Transverse colon (tissue), 4 donors: Measurements from ENCODE around the gene BICD1. TPM values are rescaled to one million over a fixed set of nuclear protein-coding genes. Genes with fewer than 3 reads are reported as not detected.

ENCODE experiments used
- DNase-seq: peaks from one replicate; pipeline ENCODE4 v3.0.0-alpha.2; 2019
- H3K27ac ChIP-seq, 4 donors: fragments of 200-600 bp; sonication (generic); 2 replicates each; pipeline ENCODE4 v1.5.1; 2016 to 2018; ENCODE audit warnings: inconsistent platforms in 4 of 4
- H3K27me3 ChIP-seq: fragments of 200-600 bp; sonication (generic); 2 replicates; pipeline ENCODE4 v1.5.1; 2017; ENCODE audit warnings: inconsistent platforms
- H3K36me3 ChIP-seq, 4 donors: fragments of 200-600 bp; sonication (generic); 2 replicates each; pipeline ENCODE4 v1.5.1; 2017 to 2019; ENCODE audit warnings: inconsistent platforms in 4 of 4
- H3K4me1 ChIP-seq, 4 donors: fragments of 200-600 bp; sonication (generic); 2 replicates each; pipeline ENCODE4 v1.5.1; 2017 to 2020; ENCODE audit warnings: inconsistent platforms in 4 of 4
- H3K4me3 ChIP-seq, 4 donors: fragments of 200-600 bp; sonication (generic); 1 replicate in 1 of 4; 2 replicates in 3 of 4; pipeline versions ENCODE4 v1.5.1 to v1.6.1; 2017 to 2019; ENCODE audit warnings: inconsistent platforms in 4 of 4
- H3K9me3 ChIP-seq, 2 donors: fragments of 200-600 bp; sonication (generic); 2 replicates each; pipeline ENCODE4 v1.5.1; 2017 to 2019; ENCODE audit warnings: inconsistent platforms in 2 of 2
- CTCF ChIP-seq, 5 experiments: fragments of 200-600 bp in 3 of 5; fragments of 450-650 bp in 2 of 5; sonication (generic) in 3 of 5; IDR thresholded peaks; 1 replicate in 2 of 5; 2 replicates in 3 of 5; pipeline ENCODE4 v1.5.1; 2016 to 2017; ENCODE audit warnings: antibody characterized with exemption in 5 of 5, inconsistent platforms in 3 of 5, mild to moderate bottlenecking in 2 of 5, moderate library complexity in 1 of 5
- EP300 ChIP-seq: sonication (generic); formaldehyde crosslinking; IDR thresholded peaks from one replicate; pipeline ENCODE4 v1.6.1; 2017; ENCODE audit warnings: antibody characterized with exemption, low read depth
- POLR2A ChIP-seq: fragments of 450-650 bp; IDR thresholded peaks from one replicate; pipeline ENCODE4 v1.6.1; 2016; ENCODE audit warnings: antibody characterized with exemption, mild to moderate bottlenecking, moderate library complexity
- POLR2AphosphoS5 ChIP-seq, 3 donors: sonication (generic); formaldehyde crosslinking; IDR thresholded peaks; one replicate each; pipeline ENCODE4 v1.6.1; 2016; ENCODE audit warnings: antibody characterized with exemption in 3 of 3
- WGBS, 2 donors: methylation state at CpG; one replicate each; pipeline ENCODE4 v1.1.5; 2018; ENCODE audit warnings: low coverage in 1 of 2; 5-methylcytosine and 5-hydroxymethylcytosine counted together
- in situ Hi-C, 4 donors: fragments of 200-750 bp; cut with MboI; loops; one replicate each; pipeline versions ENCODE4 v1.15.0 to v1.15.1; 2017; ENCODE audit warnings: low sequenced_read_pairs in 3 of 4, low pct_ligation_motif_present in 1 of 4, low pct_unique_long_range_greater_than_20kb in 1 of 4
- intact Hi-C: fragments of 100-400 bp; cut with DNase I; formaldehyde crosslinking; loops from one replicate; pipeline ENCODE4 v1.15.1; 2023; ENCODE audit warnings: low total_unique reads
- total RNA-seq, 4 donors: library from RNA; depleted of rRNA; stranded (reverse); fragments of >200 nt; gene quantifications; one replicate each; pipeline ENCODE4 v1.1.0, GENCODE V29; 2016

BICD1 gene
- total RNA-seq, 4 donors from 2014 or later: 0.75 to 27.7 (median 5.2) TPM

- Histone ChIP-seq H3K27ac (no peak overlapping the region), H3K36me3 (no peaks in the 10 kb centered on the region), H3K9me3 (no peaks in the 10 kb centered on the region), H3K27me3 (no peaks in the 10 kb centered on the region), H3K4me3 (no peak overlapping the region), H3K4me1 (peaks cover 0 to 21% (median 5%) of the 10 kb centered on the region in 4 donors)
- no peak for DNase-seq
- in situ Hi-C loops (no loop called here), intact Hi-C loops (no loop called here)
- WGBS, 2 donors: 83 to 97% methylated on average over 2 of the region's 2 CpGs
- no peak for TF ChIP-seq CTCF (IDR thresholded peaks at IDR 0.05)
- TF ChIP-seq POLR2AphosphoS5 (IDR thresholded peaks at IDR 0.05): no peak
- no peak for TF ChIP-seq EP300
- no peak for TF ChIP-seq POLR2A
Observed at GRCh38 chr12:32277774-32278173, 171.1 kb downstream of the BICD1 start.

- no peaks in the 10 kb centered on the region for H3K27me3 ChIP-seq
- H3K4me1 ChIP-seq: peaks cover 0 to 10% (median 3%) of the 10 kb centered on the region in 4 donors
- in situ Hi-C loops (no loop called here), intact Hi-C loops (no loop called here)
- no peak for TF ChIP-seq POLR2A
- no peak for TF ChIP-seq POLR2AphosphoS5 (IDR thresholded peaks at IDR 0.05)
- TF ChIP-seq EP300: no peak
- no peak for TF ChIP-seq CTCF (IDR thresholded peaks at IDR 0.05)
- H3K9me3 ChIP-seq: no peaks in the 10 kb centered on the region
- no peak for DNase-seq
- H3K36me3 ChIP-seq: no peaks in the 10 kb centered on the region
- no peak overlapping the region for H3K4me3 ChIP-seq
- WGBS, 2 donors: 39 to 45% methylated on average over 2 to 3 of the region's 3 CpGs
- no peak overlapping the region for H3K27ac ChIP-seq
Observed at GRCh38 chr12:32281098-32281497, 174.5 kb downstream of the BICD1 start.

GRCh38 chr12:32284561-32284960 is 177.9 kb downstream of the BICD1 start:
- TF ChIP-seq POLR2A (no peak), EP300 (no peak), CTCF (IDR thresholded peaks at IDR 0.05) (no peak), POLR2AphosphoS5 (IDR thresholded peaks at IDR 0.05) (no peak)
- intact Hi-C loops: no loop called here
- no peak overlapping the region for H3K4me3 ChIP-seq
- DNase-seq: no peak
- H3K4me1 ChIP-seq: peaks cover 0 to 10% (median 3%) of the 10 kb centered on the region in 4 donors
- no peak overlapping the region for H3K27ac ChIP-seq
- WGBS, 2 donors: 88 to 98% methylated on average over 8 to 9 of the region's 9 CpGs
- H3K27me3 ChIP-seq: no peaks in the 10 kb centered on the region
- in situ Hi-C loops: no loop called here
- H3K36me3 ChIP-seq: no peaks in the 10 kb centered on the region
- H3K9me3 ChIP-seq: no peaks in the 10 kb centered on the region

GRCh38 chr12:32285021-32285420 is 178.4 kb downstream of the BICD1 start:
- Histone ChIP-seq H3K9me3 (no peaks in the 10 kb centered on the region), H3K27ac (no peak overlapping the region), H3K36me3 (no peaks in the 10 kb centered on the region), H3K27me3 (no peaks in the 10 kb centered on the region), H3K4me1 (peaks cover 0 to 10% (median 3%) of the 10 kb centered on the region in 4 donors), H3K4me3 (no peak overlapping the region)
- in situ Hi-C loops (no loop called here), intact Hi-C loops (no loop called here)
- TF ChIP-seq POLR2AphosphoS5 (IDR thresholded peaks at IDR 0.05) (no peak), CTCF (IDR thresholded peaks at IDR 0.05) (no peak), EP300 (no peak), POLR2A (no peak)
- DNase-seq: no peak
- WGBS, 2 donors: 44 to 48% methylated on average over 2 of the region's 2 CpGs
